SJCRH30 (cell line): ENCODE results near the gene TNFRSF8. TPM values are rescaled to one million over a fixed set of nuclear protein-coding genes. Genes with fewer than 3 reads are reported as not detected.
A peak's percentile ranks its signal among the peaks of the same experiment; 100 is the strongest.

ENCODE experiments used
- DNase-seq, 2 experiments: peaks; one replicate each; pipeline ENCODE4 v3.0.0-alpha.2; 2015 to 2020
- H3K27ac ChIP-seq: fragments of 250-450 bp; sonication (Bioruptor Pico); 2 replicates; pipeline ENCODE4 v1.5.1; 2020; ENCODE audit warnings: mild to moderate bottlenecking, moderate library complexity
- H3K27me3 ChIP-seq: fragments of 250-450 bp; sonication (Bioruptor Pico); 2 replicates; pipeline ENCODE4 v1.5.1; 2020; ENCODE audit warnings: mild to moderate bottlenecking, moderate library complexity
- H3K36me3 ChIP-seq: fragments of 250-450 bp; sonication (Bioruptor Pico); 2 replicates; pipeline ENCODE4 v1.5.1; 2020; ENCODE audit warnings: mild to moderate bottlenecking, moderate library complexity
- H3K4me1 ChIP-seq: fragments of 250-450 bp; sonication (Bioruptor Pico); 2 replicates; pipeline ENCODE4 v1.5.1; 2020; ENCODE audit warnings: mild to moderate bottlenecking, moderate library complexity
- H3K4me3 ChIP-seq: fragments of 250-450 bp; sonication (Bioruptor Pico); 2 replicates; pipeline ENCODE4 v1.5.1; 2020; ENCODE audit warnings: mild to moderate bottlenecking, moderate library complexity
- H3K9me3 ChIP-seq: fragments of 250-450 bp; sonication (Bioruptor Pico); replicated peaks from 2 replicates; pipeline ENCODE4 v1.5.1; 2020; ENCODE audit warnings: mild to moderate bottlenecking, moderate library complexity
- total RNA-seq: library from RNA; depleted of rRNA; stranded (reverse); fragments of >200 nt; shearing (Covaris generic); gene quantifications from 2 replicates; pipeline ENCODE4 v1.2.3, GENCODE V29; 2014

Gene TNFRSF8
- total RNA-seq, 1 experiment from 2014 or later, result 0.32 TPM

DNA sequence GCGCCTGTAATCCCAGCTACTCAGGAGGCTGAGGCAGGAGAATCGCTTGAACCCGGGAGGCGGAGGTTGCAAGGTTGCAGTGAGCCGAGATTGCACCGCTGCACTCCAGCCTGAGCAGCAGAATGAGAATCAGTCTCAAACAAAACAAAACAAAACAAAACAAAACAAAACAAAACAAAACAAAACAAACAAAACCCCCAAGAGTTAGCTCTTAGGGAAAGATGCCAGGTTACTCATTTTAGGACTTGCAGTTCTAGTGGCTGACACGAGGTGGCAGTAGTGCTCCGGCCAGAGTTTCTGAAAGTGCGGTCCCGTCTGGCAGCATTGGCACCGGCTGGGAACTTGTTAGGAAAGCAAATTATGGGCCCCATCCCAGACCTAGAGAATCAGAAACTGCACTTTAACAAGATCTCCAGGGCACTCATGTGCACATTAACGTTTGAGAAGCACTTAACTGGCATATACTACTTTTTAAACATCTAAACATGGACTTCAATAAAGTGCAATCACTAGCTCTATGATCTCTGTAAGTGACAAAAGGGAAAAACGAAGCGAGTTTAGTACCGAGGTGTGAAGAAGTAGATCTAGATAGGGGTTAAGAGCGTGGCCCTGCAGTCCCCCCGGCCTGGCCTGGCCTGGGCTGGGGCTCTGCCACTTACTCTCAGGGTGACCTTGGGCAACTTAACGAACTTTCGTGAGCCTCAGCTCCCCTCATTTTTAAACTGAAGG lies 61.8 kb downstream of the TNFRSF8 start:
- Histone ChIP-seq H3K4me3 (no peak overlapping the region), H3K27me3 (peaks cover 3% of the 10 kb centered on the region; the same call in 1 of the 2 replicates), H3K36me3 (no peaks in the 10 kb centered on the region), H3K9me3 (no peaks in the 10 kb centered on the region), H3K4me1 (0 out of 2 replicates have a peak, but pooled peaks cover under 1% of the 10 kb centered on the region), H3K27ac (no peak overlapping the region)
- DNase-seq, result peak; percentile 60 to 84

- Histone ChIP-seq H3K9me3 (no peaks in the 10 kb centered on the region), H3K27ac (no peak overlapping the region), H3K27me3 (peaks cover 3% of the 10 kb centered on the region; the same call in 1 of the 2 replicates), H3K4me1 (peaks cover 3% of the 10 kb centered on the region; the same call in 1 of the 2 replicates), H3K4me3 (no peak overlapping the region), H3K36me3 (no peaks in the 10 kb centered on the region)
- DNase-seq, result no peak
Measured at GRCh38 chr1:12125422-12126355, 62.6 kb downstream of the TNFRSF8 start.

DNA sequence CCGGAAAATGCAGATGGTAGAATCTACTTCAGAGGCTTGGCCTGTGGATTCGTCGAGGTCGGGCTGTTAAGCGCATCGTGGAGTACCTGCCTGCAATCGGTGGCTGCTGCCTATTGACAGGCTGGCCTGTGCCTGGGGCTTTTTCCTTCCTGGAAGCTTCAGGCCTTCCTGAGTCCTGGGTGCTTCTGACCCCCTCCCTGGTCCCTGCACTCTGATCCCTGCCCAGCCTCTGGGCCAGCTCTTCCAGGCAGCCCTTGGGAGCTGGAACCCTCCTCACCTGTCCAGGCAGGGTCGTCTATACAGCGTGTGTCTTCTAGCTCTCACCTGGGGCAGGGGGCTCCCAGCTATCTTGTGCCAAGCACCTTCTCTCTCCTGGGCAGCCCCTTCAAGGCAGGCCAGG lies 63.7 kb downstream of the TNFRSF8 start:
- no peak overlapping the region for H3K27ac ChIP-seq
- peaks cover 6% of the 10 kb centered on the region; the same call in 1 of the 2 replicates for H3K4me1 ChIP-seq
- peaks cover 3% of the 10 kb centered on the region; the same call in 1 of the 2 replicates for H3K27me3 ChIP-seq
- no peaks in the 10 kb centered on the region for H3K36me3 ChIP-seq
- DNase-seq, result no peak
- no peak overlapping the region for H3K4me3 ChIP-seq
- H3K9me3 ChIP-seq, result no peaks in the 10 kb centered on the region

- Histone ChIP-seq H3K4me1 (peaks cover 11% of the 10 kb centered on the region), H3K27ac (no peak overlapping the region), H3K36me3 (no peaks in the 10 kb centered on the region), H3K27me3 (peaks cover 3% of the 10 kb centered on the region; the same call in 1 of the 2 replicates), H3K4me3 (no peak overlapping the region), H3K9me3 (no peaks in the 10 kb centered on the region)
- DNase-seq, result no peak
Measured at GRCh38 chr1:12127206-12127810, 64.2 kb downstream of the TNFRSF8 start.

DNA sequence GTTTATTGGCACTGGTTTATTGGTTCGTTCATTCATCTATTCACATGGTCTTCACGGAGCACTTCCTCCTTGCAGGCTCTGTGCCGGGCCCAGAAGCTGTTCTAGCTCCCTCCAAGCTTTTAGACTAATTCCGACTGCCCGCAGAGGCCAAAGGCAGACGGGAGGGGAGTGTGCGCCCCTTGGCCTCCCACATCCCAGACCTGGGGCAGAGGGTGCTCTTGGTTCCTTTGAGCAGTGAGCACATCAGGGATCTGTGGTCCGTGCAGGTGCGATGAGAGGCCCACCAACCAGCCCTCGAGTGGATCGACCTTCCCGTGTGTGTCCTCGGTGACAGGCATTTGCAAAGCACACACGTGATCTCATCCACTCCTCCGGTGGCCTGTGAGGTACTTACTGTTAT lies 65.0 kb downstream of the TNFRSF8 start:
- H3K27ac ChIP-seq, result no peak overlapping the region
- H3K27me3 ChIP-seq, result peaks cover 3% of the 10 kb centered on the region; the same call in 1 of the 2 replicates
- peaks cover 18% of the 10 kb centered on the region for H3K4me1 ChIP-seq
- no peak overlapping the region for H3K4me3 ChIP-seq
- DNase-seq, result no peak
- H3K9me3 ChIP-seq, result no peaks in the 10 kb centered on the region
- H3K36me3 ChIP-seq, result no peaks in the 10 kb centered on the region

GRCh38 chr1:12129624-12130023 lies 66.5 kb downstream of the TNFRSF8 start:
- Histone ChIP-seq H3K4me1 (peaks cover 18% of the 10 kb centered on the region), H3K27ac (no peak overlapping the region)

GRCh38 chr1:12130466-12131130 lies 67.5 kb downstream of the TNFRSF8 start:
- H3K27me3 ChIP-seq, result peaks cover 3% of the 10 kb centered on the region; the same call in 1 of the 2 replicates
- no peaks in the 10 kb centered on the region for H3K9me3 ChIP-seq
- no peak overlapping the region for H3K27ac ChIP-seq
- DNase-seq, result peak in 1 of 2 experiments; percentile 42
- no peak overlapping the region for H3K4me3 ChIP-seq
- peaks cover 18% of the 10 kb centered on the region for H3K4me1 ChIP-seq
- H3K36me3 ChIP-seq, result no peaks in the 10 kb centered on the region

More at GRCh38 chr1:12129624-12130023, 66.5 kb downstream of the TNFRSF8 start:
- H3K36me3 ChIP-seq, result no peaks in the 10 kb centered on the region
- H3K27me3 ChIP-seq, result peaks cover 3% of the 10 kb centered on the region; the same call in 1 of the 2 replicates
- no peaks in the 10 kb centered on the region for H3K9me3 ChIP-seq
- no peak overlapping the region for H3K4me3 ChIP-seq
- DNase-seq, result no peak

GRCh38 chr1:12132078-12132477 lies 69.0 kb downstream of the TNFRSF8 start:
- Histone ChIP-seq H3K27ac (no peak overlapping the region), H3K4me3 (no peak overlapping the region), H3K27me3 (peaks cover 3% of the 10 kb centered on the region; the same call in 1 of the 2 replicates), H3K36me3 (no peaks in the 10 kb centered on the region), H3K4me1 (peaks cover 18% of the 10 kb centered on the region), H3K9me3 (no peaks in the 10 kb centered on the region)
- peak in 1 of 2 experiments; percentile 51 for DNase-seq

DNA sequence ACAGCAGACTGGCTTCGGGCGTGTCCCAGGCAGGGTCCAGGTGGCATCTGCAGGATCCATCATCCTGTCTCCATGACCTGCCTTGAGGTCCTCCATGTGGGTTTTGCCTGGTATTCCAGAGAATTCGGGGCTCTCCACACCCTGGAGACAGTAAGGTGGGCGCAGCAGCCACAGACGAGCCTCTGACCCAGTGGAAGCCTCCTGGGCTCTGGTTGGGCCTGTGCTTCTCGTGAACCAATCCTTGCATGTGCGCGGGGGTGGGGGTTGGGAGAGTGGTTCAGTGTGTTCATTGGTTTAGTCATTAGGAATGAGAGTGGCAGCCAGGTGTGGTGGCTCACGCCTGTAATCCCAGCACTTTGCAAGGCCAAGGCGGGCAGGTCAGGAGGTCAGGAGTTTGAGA lies 71.6 kb downstream of the TNFRSF8 start:
- H3K27me3 ChIP-seq, result no peaks in the 10 kb centered on the region
- no peaks in the 10 kb centered on the region for H3K9me3 ChIP-seq
- no peak overlapping the region for H3K27ac ChIP-seq
- DNase-seq, result no peak
- H3K4me3 ChIP-seq, result no peak overlapping the region
- H3K36me3 ChIP-seq, result no peaks in the 10 kb centered on the region
- peaks cover 18% of the 10 kb centered on the region for H3K4me1 ChIP-seq

GRCh38 chr1:12135612-12136011 lies 72.5 kb downstream of the TNFRSF8 start:
- H3K36me3 ChIP-seq, result no peaks in the 10 kb centered on the region
- no peak overlapping the region for H3K27ac ChIP-seq
- H3K4me1 ChIP-seq, result peaks cover 16% of the 10 kb centered on the region
- H3K4me3 ChIP-seq, result no peak overlapping the region
- no peak for DNase-seq
- H3K9me3 ChIP-seq, result no peaks in the 10 kb centered on the region
- no peaks in the 10 kb centered on the region for H3K27me3 ChIP-seq

DNA sequence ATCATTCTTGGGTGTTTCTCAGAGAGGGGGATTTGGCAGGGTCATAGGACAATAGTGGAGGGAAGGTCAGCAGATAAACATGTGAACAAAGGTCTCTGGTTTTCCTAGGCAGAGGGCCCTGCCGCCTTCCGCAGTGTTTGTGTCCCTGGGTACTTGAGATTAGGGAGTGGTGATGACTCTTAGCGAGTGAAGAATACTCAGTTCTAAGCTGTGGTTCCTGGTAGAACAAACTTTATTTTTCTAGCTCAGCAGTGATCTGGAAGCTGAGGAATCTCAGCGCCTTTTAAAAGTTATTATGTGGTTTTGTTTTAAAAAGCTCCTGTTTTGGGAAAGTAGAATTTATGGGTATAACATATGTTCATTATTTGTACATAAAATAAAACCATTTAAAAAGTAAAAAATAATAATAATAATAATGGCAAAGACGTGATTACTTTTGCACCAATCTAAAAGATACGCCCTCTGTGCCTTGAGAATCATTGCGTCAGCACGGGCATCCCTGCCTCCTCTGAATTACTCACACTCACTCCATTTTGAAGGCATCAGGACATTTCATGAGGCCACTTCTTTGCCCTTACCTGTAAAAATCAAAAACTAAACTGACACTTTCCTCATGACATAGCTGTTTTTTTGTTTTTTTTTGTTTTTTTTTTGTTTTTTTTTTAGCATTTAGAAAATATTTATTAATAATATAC lies 74.0 kb downstream of the TNFRSF8 start:
- no peaks in the 10 kb centered on the region for H3K9me3 ChIP-seq

DNA sequence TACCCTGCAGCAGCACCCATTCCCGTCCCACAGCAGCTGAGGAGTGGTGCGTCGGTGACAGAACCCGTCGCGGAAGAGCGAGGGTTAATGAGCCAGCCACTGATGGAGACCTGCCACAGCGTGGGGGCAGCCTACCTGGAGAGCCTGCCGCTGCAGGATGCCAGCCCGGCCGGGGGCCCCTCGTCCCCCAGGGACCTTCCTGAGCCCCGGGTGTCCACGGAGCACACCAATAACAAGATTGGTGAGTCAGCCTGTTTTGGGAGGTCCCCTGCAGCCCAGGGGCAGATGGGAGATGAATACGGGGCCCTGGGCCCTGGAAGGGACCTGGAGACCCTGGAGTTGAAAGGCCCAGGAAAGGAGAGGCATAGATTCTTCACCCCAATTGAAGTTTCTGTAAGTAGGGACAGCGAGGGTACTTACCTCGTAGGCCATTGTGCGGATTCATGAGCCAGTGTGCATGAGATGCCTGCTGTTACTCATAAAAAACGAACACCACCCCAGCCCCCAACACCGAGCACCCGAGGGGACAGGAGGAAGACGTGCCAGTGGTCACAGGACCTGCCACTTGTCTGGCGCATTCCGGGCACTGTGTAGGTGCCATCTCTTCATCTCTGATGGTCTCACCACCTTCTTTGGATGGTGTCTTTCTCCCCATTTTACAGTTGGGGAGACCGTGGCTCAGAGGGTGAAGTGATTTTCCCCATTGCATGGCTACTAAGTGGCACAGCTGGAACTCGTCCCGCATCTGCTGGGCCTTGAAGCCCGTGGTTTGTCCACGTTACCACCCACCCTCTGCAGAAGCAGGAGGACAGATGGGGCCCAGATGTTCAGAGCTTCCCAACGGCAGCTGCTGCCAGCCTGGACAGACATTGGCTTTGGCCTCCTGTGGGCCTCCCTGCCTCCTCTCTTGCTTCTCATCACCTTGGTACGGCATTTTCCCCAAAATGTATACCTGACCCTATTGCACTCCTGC lies 75.4 kb downstream of the TNFRSF8 start:
- H3K4me3 ChIP-seq, result no peak overlapping the region
- no peak for DNase-seq
- H3K9me3 ChIP-seq, result no peaks in the 10 kb centered on the region
- H3K4me1 ChIP-seq, result peaks cover 15% of the 10 kb centered on the region
- H3K36me3 ChIP-seq, result no peaks in the 10 kb centered on the region
- H3K27me3 ChIP-seq, result no peaks in the 10 kb centered on the region
- no peak overlapping the region for H3K27ac ChIP-seq

More for the DNA sequence above, 74.0 kb downstream of the TNFRSF8 start:
- Histone ChIP-seq H3K27me3 (no peaks in the 10 kb centered on the region), H3K4me3 (no peak overlapping the region), H3K4me1 (peaks cover 13% of the 10 kb centered on the region), H3K36me3 (no peaks in the 10 kb centered on the region), H3K27ac (no peak overlapping the region)
- DNase-seq, result no peak

- Histone ChIP-seq H3K36me3 (no peaks in the 10 kb centered on the region), H3K4me1 (peaks cover 24% of the 10 kb centered on the region), H3K9me3 (no peaks in the 10 kb centered on the region), H3K27ac (no peak overlapping the region), H3K27me3 (no peaks in the 10 kb centered on the region), H3K4me3 (no peak overlapping the region)
- no peak for DNase-seq
Measured at GRCh38 chr1:12140016-12140415, 76.9 kb downstream of the TNFRSF8 start.
